HL-60/S4 (cell line): ENCODE measurements around the gene SLC25A28.

Experiments
- in situ Hi-C: fragments of 300-500 bp; cut with MboI; formaldehyde crosslinking; loops from 2 replicates; pipeline ENCODE4 v1.14.3; 2022; ENCODE audit warnings: low sequenced_read_pairs

The SLC25A28 gene, protein sequence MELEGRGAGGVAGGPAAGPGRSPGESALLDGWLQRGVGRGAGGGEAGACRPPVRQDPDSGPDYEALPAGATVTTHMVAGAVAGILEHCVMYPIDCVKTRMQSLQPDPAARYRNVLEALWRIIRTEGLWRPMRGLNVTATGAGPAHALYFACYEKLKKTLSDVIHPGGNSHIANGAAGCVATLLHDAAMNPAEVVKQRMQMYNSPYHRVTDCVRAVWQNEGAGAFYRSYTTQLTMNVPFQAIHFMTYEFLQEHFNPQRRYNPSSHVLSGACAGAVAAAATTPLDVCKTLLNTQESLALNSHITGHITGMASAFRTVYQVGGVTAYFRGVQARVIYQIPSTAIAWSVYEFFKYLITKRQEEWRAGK

DNA sequence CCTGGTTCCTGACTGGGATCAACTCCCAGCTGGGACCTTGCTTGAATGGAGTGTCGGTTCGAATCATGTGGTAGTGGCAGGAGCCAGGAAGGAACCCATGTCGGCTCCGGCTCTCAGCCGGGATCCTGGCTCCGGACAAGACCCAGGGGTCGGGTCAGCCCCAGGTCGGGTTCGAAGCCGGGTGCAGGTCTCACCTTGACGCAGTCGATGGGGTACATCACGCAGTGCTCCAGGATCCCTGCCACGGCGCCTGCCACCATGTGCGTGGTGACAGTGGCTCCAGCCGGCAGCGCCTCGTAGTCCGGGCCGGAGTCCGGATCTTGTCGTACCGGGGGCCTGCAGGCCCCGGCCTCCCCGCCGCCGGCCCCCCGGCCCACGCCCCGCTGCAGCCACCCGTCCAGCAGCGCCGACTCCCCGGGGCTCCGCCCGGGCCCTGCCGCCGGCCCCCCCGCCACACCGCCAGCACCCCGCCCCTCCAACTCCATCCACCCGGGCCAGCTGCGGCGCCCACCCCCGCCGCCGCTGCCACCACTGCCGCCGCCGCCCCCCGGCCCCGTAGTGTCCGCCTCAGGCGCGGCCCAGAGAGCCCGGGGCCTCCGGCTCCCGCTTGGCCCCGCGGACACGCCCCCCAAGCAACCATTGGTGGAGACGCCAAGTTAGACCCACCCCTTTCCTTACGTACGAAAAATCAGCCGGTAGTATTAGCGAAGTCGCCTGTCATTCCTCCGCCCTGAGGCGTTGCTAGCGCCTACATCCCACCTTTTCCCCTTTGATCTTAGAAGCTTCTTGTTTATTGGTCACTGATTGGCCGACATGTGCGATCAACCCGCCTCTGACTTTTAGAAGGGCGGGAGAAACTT is at the start of gene SLC25A28:
Gene SLC25A28, minus strand, starts transcription at position 589 of the 860 bp plus-strand sequence. Its CDS starts 104 bp downstream, at position 485.
- in situ Hi-C loops, result no loop called here

DNA sequence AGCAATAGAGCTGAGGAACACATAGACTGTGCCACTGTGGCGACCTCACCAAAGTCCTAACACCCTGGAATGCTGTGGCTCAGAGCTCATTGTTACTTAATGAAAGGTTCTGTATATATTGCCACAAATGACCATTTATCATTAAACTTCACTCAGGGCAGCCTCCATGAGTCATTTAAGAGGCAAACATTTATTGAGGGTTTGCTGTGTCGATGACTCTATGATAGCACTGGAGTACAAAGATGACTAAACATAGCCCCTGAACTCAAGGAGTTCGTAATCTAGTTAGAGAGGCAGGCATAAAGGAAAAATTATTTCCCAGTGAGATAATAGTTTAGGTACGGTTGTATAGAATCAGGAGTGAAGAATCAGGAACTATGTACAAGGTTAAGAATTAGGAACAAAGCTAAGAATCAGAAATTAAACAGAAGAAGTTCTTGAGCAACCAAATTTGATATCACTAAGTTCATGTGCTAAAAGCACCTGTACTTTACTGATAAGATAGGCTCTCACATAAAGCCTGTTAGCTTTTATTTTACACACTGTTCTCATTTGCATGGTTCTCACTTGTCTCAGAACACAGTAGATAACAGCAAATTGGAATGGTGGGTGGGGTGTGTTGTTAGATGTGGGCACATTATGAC is 47.0 kb upstream of the SLC25A28 start:
- in situ Hi-C loops, result no loop called here

DNA sequence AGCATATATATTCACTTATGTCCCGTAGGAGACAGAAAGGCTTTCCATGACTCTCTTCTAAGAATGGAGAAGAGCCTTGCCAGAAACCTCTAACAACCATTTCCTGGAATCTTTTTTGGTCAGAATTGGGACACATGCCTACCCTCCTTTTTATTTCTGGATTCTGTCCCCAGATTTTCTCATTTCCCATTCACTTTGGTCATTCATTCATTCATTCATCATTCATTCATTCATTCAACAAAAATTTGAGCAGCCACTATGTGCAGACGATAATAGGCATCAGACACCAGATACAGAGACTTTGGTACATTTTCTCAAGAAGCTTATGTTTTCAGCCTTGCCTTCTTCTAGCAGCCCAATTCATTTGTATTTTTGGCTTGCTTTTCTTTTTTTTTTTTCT is 45.1 kb upstream of the SLC25A28 start:
- in situ Hi-C loops, result no loop called here

DNA sequence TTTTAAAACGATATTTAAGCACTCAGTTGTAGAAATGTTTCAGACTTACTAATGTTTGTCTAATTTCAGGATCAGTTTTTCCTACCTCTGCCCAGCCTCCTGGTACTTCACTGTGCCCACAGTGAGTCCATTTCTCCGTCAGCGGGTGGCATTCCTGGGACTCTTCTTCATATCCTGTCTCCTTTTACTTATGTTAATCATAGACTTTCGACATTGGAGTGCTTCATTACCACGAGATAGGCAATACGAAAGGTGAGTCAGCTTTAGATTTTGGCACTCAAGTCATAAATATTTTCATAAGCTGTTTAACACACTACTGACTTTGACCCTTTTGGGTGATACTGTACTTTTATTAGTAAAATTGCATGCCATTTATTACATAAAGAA is 41.1 kb upstream of the SLC25A28 start:
- in situ Hi-C loops, result no loop called here

DNA sequence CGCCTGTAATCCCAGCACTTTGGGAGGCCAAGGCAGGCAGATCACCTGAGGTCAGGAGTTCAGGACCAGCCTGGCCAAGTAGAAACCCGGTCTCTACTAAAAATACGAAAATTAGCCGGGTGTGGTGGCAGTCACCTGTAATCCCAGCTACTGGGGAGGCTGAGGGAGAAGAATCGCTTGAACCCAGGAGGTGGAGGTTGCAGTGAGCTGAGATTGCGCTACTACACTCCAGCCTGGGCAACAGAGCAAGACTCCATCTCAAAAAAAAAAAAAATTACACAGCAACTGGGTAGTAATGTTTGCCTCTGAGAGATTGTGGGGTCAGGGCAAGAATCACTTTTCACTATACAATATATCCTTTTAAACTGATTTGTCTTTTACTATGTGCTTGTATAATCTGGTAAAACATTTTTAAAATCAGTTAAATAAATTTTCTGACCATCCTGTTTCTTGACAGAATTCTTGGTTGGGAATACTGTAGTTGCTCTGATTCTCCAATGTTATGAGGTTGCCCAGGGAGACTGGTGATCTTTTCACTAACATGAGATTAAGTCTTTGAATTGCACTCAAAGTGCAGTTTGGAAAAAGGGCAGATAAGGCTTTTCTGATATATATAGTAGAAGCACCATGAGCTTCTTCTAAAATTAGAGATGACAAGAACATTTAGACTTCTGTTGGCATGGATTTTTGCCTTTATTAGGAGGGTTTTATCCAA is 40.6 kb upstream of the SLC25A28 start:
- in situ Hi-C loops, result no loop called here

DNA sequence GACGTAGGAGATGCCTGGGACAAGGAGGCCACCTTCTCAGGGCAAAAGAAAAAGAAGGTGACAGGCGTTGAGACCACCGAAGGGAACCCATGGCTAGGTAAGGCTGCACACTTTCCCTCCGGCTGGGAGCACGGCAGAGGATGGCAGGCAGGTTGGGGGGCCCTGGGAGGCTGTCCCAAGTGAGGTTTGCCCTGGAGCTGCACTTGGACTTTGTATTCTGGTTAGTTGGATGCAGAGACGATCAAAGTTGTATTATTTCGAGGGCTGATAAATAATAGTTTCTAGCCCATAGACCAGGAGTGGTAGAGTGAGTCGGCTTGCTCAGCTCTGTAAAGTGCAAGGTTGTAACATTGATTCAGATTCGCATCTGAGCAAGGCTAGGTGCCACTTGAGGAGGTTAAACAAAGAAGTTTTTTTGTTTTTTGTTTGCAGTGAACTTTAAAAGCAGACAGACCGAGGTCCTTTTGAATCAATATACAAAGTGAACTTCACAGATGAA is 39.7 kb upstream of the SLC25A28 start:
- in situ Hi-C loops, result no loop called here

DNA sequence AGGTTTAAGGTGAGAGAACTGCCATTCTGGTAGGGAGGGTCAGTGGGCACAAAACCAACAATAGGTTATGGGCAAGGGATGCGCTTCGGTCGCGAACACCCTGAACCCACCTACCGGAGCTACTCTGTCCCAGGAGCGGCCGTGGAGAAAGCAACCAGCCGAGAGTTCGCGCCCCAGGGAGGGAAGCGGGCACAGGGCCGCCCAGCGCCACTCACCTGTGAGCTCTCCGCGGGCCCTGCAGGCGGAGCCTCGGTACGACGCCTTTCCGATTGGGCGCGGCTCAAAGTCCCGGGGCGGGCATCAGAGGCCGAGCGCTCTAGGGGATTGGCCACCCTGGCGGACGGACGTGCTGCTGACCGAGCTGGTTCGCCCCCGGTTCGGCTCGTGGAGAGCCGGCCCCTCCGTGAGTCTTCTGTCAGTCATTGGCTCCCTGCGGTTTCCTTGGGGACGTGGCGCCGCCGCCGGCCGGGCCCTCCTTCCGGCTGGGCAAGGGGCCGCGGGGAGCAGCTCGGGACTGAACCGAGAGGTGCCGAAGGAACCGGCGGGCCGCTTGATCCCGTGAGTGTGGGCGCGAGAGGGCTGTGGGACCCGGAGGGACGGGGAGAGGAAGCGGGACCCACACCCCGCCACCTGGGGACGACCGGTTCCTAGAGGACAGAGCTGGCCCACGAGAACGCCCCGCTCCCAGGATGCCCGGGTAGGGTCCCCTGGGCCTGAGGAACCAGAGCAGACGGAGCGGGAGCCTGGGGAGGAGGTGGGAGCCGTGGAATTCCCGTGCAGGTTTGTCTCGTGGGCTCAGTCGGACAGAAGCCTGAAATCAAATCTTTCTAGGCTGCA is 39.0 kb upstream of the SLC25A28 start, which contains the start of gene ENTPD7:
Gene ENTPD7, plus strand, starts transcription at position 479 of the 837 bp plus-strand sequence. CDS start 448 bp downstream, outside the sequence.
- in situ Hi-C loops, result no loop called here

DNA sequence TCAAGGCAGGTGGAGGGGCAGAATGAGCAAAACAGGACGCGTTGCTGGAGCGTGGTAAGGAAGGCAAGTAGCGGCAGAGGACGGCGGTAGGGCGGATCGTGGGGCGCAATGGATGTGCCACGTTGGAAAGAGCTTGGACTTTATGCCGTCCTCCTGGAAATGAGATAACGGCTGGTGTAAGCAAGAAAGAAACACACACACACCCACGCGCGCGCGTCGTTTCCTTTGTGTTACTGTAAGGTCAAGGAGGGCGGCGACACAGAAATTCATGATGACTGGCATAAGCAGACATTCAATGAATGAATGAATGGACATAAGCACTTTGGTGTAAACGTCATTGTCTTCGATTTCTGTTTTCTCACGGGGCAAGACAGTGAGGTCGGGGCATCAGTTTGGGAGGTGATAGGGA is 38.4 kb upstream of the SLC25A28 start:
- in situ Hi-C loops, result no loop called here

DNA sequence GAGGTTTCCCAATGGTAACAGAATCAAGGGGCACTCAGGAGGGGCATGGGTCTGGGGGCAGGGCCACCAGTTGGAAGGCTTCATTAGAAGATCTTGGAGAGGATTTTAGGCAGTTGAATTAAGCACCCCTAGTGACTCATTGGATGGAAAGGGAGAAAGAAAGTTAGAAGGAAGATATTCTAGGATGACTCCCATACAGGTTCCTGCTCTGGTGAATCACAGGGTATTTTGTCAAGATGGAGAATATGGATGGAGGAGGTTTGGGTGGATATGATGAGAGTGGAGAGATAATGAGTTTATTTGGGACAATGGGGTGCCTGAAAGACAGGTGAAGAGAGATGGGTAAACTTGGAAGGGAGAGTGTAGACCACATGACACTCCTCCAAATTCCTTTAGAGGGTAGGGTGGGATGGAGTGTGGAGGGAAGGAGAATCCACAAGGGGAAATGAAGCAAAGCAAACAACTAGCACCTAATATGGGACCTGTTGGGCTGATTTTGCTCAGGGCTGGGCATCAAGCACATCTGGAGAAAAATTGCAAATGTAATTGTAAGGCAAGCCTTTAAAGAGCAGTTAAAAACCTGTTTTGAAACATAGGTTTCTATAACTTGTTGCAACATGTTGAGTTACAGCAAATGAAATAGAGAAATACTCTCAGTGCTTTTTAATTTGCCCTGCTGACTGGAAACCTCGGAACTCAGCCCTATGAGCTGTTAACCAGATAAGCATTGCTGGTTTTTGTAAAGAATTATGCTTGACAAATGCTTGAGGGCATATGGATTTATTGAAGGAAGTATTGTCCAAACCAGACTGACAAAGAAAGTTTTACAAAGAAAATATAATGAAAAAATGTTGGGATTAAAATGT is 36.2 kb upstream of the SLC25A28 start:
- in situ Hi-C loops, result no loop called here

DNA sequence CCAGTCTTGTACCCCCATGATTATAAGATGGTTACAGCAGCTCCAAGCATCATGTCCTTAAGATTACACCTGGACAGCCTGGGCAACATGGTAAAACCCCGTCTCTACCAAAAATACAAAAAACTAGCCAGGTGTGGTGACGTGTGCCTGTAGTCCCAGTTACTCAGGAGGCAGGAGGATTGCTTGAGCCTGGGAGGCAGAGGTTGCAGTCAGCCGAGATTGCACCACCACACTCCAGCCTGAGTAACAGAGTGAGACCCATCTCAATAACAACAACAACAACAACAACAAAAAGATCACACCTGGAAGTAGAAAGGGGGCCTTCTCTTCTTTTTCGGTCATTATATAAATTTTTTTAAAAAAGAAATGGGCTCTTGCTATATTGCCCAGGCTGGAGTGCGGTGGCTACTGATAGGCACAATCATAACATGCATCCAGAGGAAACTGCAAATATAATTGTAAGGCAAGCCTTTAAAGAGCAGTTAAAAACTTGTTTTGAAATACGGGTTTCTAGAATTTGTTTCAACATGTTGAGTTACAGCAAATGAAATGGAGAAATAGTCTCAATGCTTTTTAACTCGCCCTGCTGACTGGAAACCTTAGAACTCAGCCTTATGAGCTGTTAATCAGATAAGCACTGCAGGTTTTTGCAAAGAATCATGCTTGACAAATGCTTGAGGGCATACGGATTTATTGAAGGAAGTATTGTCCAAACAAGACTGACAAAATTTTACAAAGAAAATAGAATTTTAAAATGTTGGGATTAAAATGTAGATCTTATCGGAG is 34.3 kb upstream of the SLC25A28 start:
- in situ Hi-C loops, result no loop called here

DNA sequence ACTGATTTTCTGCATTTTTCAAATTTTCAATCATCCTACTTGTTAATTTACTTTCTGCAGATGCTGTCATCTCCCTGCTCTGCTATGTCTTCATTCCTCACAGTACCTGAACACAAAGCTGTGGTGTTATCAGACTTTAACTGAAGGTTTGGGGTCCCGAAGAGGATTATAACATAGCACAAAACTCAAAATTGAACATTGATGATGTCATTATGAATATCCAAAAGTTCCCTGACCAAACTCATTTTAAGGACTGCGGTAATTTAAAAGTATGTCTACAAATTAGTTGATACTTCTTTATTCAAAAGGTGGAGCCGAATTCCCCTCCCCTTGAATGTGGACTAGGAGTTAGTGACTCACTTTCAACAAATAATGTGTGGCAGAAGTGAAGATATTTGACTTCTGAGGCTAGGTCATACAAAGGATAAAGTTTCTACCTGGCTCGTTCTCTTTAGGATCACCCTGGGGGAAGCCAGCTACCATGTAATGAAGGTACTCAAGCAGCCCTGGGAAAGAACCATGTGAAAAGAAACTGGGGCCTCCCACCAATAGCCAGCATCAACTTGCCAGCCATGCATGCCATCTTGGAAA is 32.7 kb upstream of the SLC25A28 start:
- in situ Hi-C loops, result no loop called here

DNA sequence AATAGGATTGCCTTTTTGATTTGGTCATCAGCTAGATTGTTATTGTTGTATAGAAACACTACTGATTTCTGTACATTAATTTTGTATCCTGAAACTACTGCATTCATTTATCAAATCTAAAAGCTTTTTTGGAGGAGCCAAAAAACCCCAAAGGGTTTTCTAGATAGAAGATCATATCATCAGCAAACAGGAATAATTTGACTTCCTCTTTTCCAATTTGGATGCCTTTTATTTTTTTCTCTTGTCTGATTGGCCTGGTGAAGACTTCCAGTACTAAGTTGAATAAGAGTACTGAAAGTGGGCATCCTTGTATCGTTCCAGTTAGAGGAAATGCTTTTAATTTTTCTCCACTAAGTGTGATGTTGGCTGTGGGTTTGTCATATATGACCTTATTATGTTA is 28.5 kb upstream of the SLC25A28 start:
- in situ Hi-C loops, result no loop called here

DNA sequence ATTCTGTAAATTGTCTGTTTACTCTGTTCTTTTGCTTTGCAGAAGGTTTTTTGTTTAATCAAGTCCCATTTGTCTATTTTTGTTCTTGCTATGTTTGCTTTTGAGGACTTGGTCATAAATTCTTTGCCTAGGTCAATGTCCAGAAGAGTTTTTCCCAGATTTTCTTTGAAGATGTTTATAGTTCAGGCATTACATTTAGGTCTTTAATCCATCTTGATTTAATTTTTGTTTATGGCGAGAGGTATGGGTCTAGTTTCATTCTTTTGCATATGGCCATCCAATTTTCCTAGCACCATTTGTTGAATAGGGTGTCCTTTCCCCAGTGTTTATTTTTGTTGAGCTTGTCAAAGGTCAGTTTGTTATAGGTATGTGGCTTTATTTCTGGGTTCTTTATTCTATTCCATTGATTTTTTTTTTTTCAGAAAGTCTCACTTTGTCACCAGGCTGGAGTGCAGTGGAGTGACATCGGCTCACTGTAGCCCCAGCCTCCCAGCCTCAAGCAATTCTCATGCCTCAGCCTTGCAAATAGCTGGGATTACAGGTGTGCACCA is 27.4 kb upstream of the SLC25A28 start:
- in situ Hi-C loops, result no loop called here

DNA sequence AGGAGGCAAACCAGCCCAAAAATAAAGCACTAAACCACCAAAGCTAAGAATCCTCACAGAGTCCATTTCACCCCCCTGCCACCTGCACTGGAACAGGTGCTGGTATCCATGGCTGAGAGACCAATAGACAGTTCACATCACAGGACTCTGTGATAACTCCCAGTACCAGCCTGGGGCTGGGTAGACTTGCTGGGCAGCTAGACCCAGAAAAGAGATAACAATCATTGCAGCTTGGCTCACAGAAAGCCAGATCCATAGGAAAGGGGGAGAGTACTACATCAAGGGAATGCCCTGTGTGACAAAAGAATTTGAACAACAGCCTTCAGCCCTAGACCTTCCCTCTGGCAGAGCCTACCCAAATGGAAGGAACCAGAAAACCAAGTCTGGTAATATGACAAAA is 13.6 kb upstream of the SLC25A28 start:
- in situ Hi-C loops, result no loop called here

DNA sequence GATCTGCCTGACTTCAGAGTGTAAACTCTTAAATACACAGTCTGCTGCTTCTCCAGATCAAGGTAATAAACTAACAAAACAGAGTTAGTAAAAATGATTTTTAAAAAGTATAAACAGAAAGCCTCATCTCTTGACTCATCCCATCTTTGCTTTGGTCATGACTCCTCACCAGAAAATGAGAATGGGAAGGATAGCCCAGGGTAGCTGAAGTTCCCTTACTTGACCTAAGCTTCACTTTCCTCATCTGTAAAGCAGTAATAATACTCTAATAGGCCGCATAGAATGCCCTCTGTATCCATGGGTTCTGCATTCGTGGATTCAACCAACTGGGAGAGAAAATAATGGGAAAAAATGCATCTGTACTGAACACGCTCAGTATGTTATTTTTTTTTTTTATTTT is 11.3 kb upstream of the SLC25A28 start:
- in situ Hi-C loops, result no loop called here

DNA sequence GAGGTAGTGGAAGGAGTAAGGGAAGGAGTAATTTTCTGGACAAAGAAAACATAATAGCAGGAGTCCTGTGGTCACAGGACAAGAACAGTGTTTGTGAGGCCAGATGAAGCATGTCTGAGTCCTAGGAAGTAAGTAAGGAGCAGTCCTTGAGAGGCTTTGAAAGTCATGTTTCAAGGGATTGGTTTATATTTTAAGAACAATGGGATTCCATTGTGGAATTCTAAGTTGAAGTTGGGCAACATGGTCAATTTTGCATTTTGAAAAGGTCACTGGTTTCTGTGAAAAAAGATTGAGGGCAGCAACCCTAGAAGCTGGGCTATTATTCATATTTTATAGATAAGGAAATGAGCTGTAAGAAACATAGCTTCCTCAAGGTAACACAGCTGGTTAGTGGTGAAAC is 10.8 kb upstream of the SLC25A28 start:
- in situ Hi-C loops, result no loop called here

DNA sequence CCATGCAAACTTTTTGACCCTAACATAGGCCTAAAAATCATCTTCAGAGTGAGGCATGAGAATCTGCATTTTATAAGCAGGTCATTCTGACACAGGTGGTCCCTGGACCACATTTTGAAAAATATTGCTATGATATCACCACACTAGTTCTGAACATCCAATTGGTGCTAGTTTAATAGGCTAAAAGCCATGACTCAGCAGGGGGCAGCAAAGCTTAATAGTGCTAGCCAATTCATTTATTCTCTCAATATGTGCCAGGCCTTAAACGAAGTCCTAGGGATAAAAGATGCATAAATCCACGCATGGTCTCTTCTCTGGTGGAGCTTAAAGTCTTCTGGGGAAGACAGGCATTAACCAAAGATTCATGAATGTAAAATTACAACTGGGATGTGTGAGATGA is 10.2 kb upstream of the SLC25A28 start:
- in situ Hi-C loops, result no loop called here
